Mucosa of descending colon (tissue), 3 donors: Measurements from ENCODE around the gene RAPGEF6. TPM values are rescaled to one million over a fixed set of nuclear protein-coding genes. Genes with fewer than 3 reads are reported as not detected.
A peak's percentile ranks its signal among the peaks of the same experiment; 100 is the strongest.

Source experiments
- ATAC-seq: fragments of 200-7000 bp; cut with Tn5 transposase; one replicate; pipeline ENCODE4 v1.9.1; 2020; ENCODE audit warnings: mild to moderate bottlenecking, moderate library complexity
- DNase-seq, 3 donors: peaks; one replicate each; pipeline ENCODE4 v3.0.0-alpha.2; 2020
- H3K36me3 ChIP-seq: fragments of 200-600 bp; one replicate; pipeline ENCODE4 v1.8.0; 2021; ENCODE audit warnings: low read depth, mild to moderate bottlenecking
- H3K4me1 ChIP-seq: fragments of 200-600 bp; one replicate; pipeline ENCODE4 v1.8.0; 2021; ENCODE audit warnings: low read depth, mild to moderate bottlenecking
- H3K4me3 ChIP-seq: fragments of 200-600 bp; one replicate; pipeline ENCODE4 v1.8.0; 2021; ENCODE audit warnings: mild to moderate bottlenecking
- H3K9me3 ChIP-seq: fragments of 200-600 bp; one replicate; pipeline ENCODE4 v1.8.0; 2021; ENCODE audit warnings: mild to moderate bottlenecking
- CTCF ChIP-seq: fragments of 200-600 bp; IDR thresholded peaks from one replicate; pipeline ENCODE4 v1.8.0; 2022; ENCODE audit warnings: antibody characterized with exemption, mild to moderate bottlenecking
- intact Hi-C, 2 donors: fragments of 100-400 bp; cut with DNase I in 1 of 2; cut with micrococcal nuclease in 1 of 2; formaldehyde crosslinking; loops; one replicate each; pipeline versions ENCODE4 v1.11.0 to v1.11.1; 2022; cut with DNase I, micrococcal nuclease
- total RNA-seq, 3 donors: library from RNA; stranded (reverse); fragmentation: NEBNext Ultra II Directional in 2 of 3; extraction: Animal tissue kit (Norgen Biotek cat#: 25700) in 2 of 3; gene quantifications; one replicate each; pipeline versions ENCODE4 v1.2.1 to v1.2.4, GENCODE V29; 2021 to 2023
- donor health status: DM: no; HTN: no; CAD: no; lungs with moderate emphysema.
- donor health status: DM: no; HTN: no; CAD: no.
- donor health status: DM: no; HTN: yes; CAD: no.

RAPGEF6 gene
- total RNA-seq, 3 donors from 2014 or later: 21.4 to 22.1 (median 21.5) TPM

- no peaks in the 10 kb centered on the region for H3K36me3 ChIP-seq
- DNase-seq (no peak), ATAC-seq (no peak)
- no peak overlapping the region for H3K4me3 ChIP-seq
- H3K9me3 ChIP-seq: no peaks in the 10 kb centered on the region
- H3K4me1 ChIP-seq: peaks cover 5% of the 10 kb centered on the region
- intact Hi-C loops: no loop called here
- TF ChIP-seq CTCF: no peak
These were observed 101.2 kb downstream of the RAPGEF6 start for GRCh38 chr5:131533836-131534235.

- H3K9me3 ChIP-seq: no peaks in the 10 kb centered on the region
- DNase-seq: no peak
- H3K4me1 ChIP-seq: peaks cover 5% of the 10 kb centered on the region
- intact Hi-C loops: no loop called here
- H3K4me3 ChIP-seq: no peak overlapping the region
- H3K36me3 ChIP-seq: no peaks in the 10 kb centered on the region
- TF ChIP-seq CTCF: no peak
- ATAC-seq: no peak
These were observed 102.9 kb downstream of the RAPGEF6 start for GRCh38 chr5:131532031-131532640.

GRCh38 chr5:131530706-131531331, 104.2 kb downstream of the RAPGEF6 start:
- Histone ChIP-seq H3K36me3 (no peaks in the 10 kb centered on the region), H3K4me3 (no peak overlapping the region), H3K4me1 (peaks cover 5% of the 10 kb centered on the region), H3K9me3 (no peaks in the 10 kb centered on the region)
- TF ChIP-seq CTCF: no peak
- no peak for ATAC-seq
- DNase-seq: no peak
- intact Hi-C loops: no loop called here

- TF ChIP-seq CTCF: no peak
- no peaks in the 10 kb centered on the region for H3K9me3 ChIP-seq
- ATAC-seq (peak; percentile 63), DNase-seq (no peak)
- H3K4me3 ChIP-seq: no peak overlapping the region
- H3K36me3 ChIP-seq: no peaks in the 10 kb centered on the region
- intact Hi-C loops: no loop called here
- H3K4me1 ChIP-seq: peaks cover 5% of the 10 kb centered on the region
These were observed 106.3 kb downstream of the RAPGEF6 start for GRCh38 chr5:131528682-131529081.

GRCh38 chr5:131525805-131526204, 109.2 kb downstream of the RAPGEF6 start:
- Histone ChIP-seq H3K9me3 (no peaks in the 10 kb centered on the region), H3K4me3 (no peak overlapping the region), H3K36me3 (no peaks in the 10 kb centered on the region), H3K4me1 (no peaks in the 10 kb centered on the region)
- TF ChIP-seq CTCF: no peak
- no peak for ATAC-seq
- intact Hi-C loops: no loop called here
- DNase-seq: no peak
